Endothelial cell of umbilical vein (primary cell): ENCODE results near the gene FAM171A2. TPM values are rescaled to one million over a fixed set of nuclear protein-coding genes. Genes with fewer than 3 reads are reported as not detected.

ENCODE experiments used
- BruUV-seq: library from RNA; stranded (reverse); fragments of 400-500 nt; replicated peaks from 2 replicates; lab custom pipeline; 2021; lab: Mats Ljungman, UMichigan
- CTCF ChIA-PET: fragments of 300-600, 350-600 bp; sonication (Branson Sonifier 250); formaldehyde crosslinking; loops from one replicate; lab custom pipeline; 2021; ENCODE audit warnings: antibody characterized with exemption, inconsistent platforms; lab: Charles Lee
- POLR2A ChIA-PET: fragments of 300-600, 350-600 bp; sonication (Branson Sonifier 250); formaldehyde crosslinking; loops from one replicate; lab custom pipeline; 2021; ENCODE audit warnings: antibody characterized with exemption, inconsistent platforms; lab: Charles Lee
- DNase-seq: peaks from one replicate; pipeline ENCODE4 v3.0.0-alpha.2; 2011; ENCODE audit warnings: low read depth, low spot score
- FAIRE-seq: peaks from 2 replicates; lab custom pipeline; 2011; peaks lifted over from hg19 to GRCh38; lab: Jason Lieb, UNC
- H2AFZ ChIP-seq: 2 replicates; pipeline ENCODE4 v1.6.0; 2012; ENCODE audit warnings: low read depth, low read length, control low read depth, inconsistent platforms
- H3K27ac ChIP-seq: 2 replicates; pipeline ENCODE4 v1.5.1; 2011; ENCODE audit warnings: low read depth, mild to moderate bottlenecking, control low read depth, low read length, moderate library complexity; ENCODE audit not compliant: insufficient read depth
- H3K27me3 ChIP-seq, 2 experiments: 2 replicates each; pipeline versions ENCODE4 v1.6.0 to v1.6.1; 2011; ENCODE audit warnings: low read length in 2 of 2, mixed read lengths in 1 of 2; ENCODE audit not compliant: control insufficient read depth in 2 of 2, insufficient read depth in 2 of 2
- H3K36me3 ChIP-seq, 2 experiments: 2 replicates in 1 of 2; 3 replicates in 1 of 2; pipeline ENCODE4 v1.5.1; 2011; ENCODE audit warnings: low read length in 2 of 2, mild to moderate bottlenecking in 1 of 2, moderate library complexity in 1 of 2; ENCODE audit not compliant: control insufficient read depth in 2 of 2, insufficient read depth in 2 of 2; ENCODE audit errors: extremely low read depth in 1 of 2
- H3K4me1 ChIP-seq: 3 replicates; pipeline ENCODE4 v1.5.1; 2011; ENCODE audit warnings: mild to moderate bottlenecking, low read length; ENCODE audit not compliant: control insufficient read depth, insufficient read depth; ENCODE audit errors: extremely low read depth
- H3K4me2 ChIP-seq: 2 replicates; pipeline ENCODE4 v1.6.1; 2011; ENCODE audit warnings: low read length, control low read depth, mixed read lengths; ENCODE audit not compliant: insufficient read depth
- H3K4me3 ChIP-seq, 3 experiments: fragments of 200-600 bp in 1 of 3; sonication (generic), shearing (Covaris generic) in 1 of 3; replicated peaks in 1 of 3; 2 replicates each; pipeline ENCODE4 v1.5.1; 2011 to 2016; ENCODE audit warnings: control low read depth in 3 of 3, low read length in 3 of 3, mild to moderate bottlenecking in 2 of 3, inconsistent platforms in 1 of 3, low read depth in 1 of 3, moderate library complexity in 1 of 3; ENCODE audit not compliant: insufficient read depth in 1 of 3
- H3K79me2 ChIP-seq: 2 replicates; pipeline ENCODE4 v1.6.0; 2012; ENCODE audit warnings: low read length, inconsistent platforms; ENCODE audit not compliant: control insufficient read depth, insufficient read depth
- H3K9ac ChIP-seq: replicated peaks from 2 replicates; pipeline ENCODE3; 2011; ENCODE audit warnings: low read length, control low read depth; ENCODE audit not compliant: insufficient read depth; ENCODE audit errors: extremely low read depth
- H3K9me1 ChIP-seq: replicated peaks from 3 replicates; pipeline ENCODE4 v1.6.0; 2011; ENCODE audit warnings: mild to moderate bottlenecking, low read length; ENCODE audit not compliant: control insufficient read depth, insufficient read depth; ENCODE audit errors: extremely low read depth
- H3K9me3 ChIP-seq: replicated peaks from 2 replicates; pipeline ENCODE4 v1.5.1; 2012; ENCODE audit warnings: low read length, inconsistent platforms; ENCODE audit not compliant: control insufficient read depth, insufficient read depth
- H4K20me1 ChIP-seq: replicated peaks from 2 replicates; pipeline ENCODE3; 2011; ENCODE audit warnings: mild to moderate bottlenecking, low read length; ENCODE audit not compliant: control insufficient read depth, insufficient read depth; ENCODE audit errors: extremely low read depth
- CTCF ChIP-seq, 2 donors: IDR thresholded peaks; 1 replicate in 1 of 2; 2 replicates in 1 of 2; pipeline ENCODE4 v1.5.1; 2011; ENCODE audit warnings: low read length in 2 of 2, mild to moderate bottlenecking in 2 of 2, moderate library complexity in 2 of 2, control low read depth in 1 of 2, inconsistent platforms in 1 of 2, low read depth in 1 of 2; ENCODE audit not compliant: insufficient read depth in 1 of 2; ENCODE audit errors: extremely low read depth in 1 of 2
- EZH2 ChIP-seq: IDR thresholded peaks from 2 replicates; pipeline ENCODE4 v1.6.1; 2012; ENCODE audit warnings: borderline replicate concordance, low read depth, mild to moderate bottlenecking, moderate library complexity, low read length, inconsistent platforms; ENCODE audit not compliant: severe bottlenecking
- FOS ChIP-seq: IDR thresholded peaks from 2 replicates; pipeline ENCODE4 v1.6.1; 2011; ENCODE audit warnings: mild to moderate bottlenecking, low read length, moderate library complexity, borderline replicate concordance; ENCODE audit not compliant: insufficient read depth
- GATA2 ChIP-seq: IDR thresholded peaks from 2 replicates; pipeline ENCODE4 v1.7.0; 2011; ENCODE audit warnings: low read depth, mild to moderate bottlenecking, moderate library complexity, mixed read lengths, low read length; ENCODE audit not compliant: insufficient read length, insufficient read depth
- JUN ChIP-seq: IDR thresholded peaks from 2 replicates; pipeline ENCODE4 v1.6.1; 2011; ENCODE audit warnings: borderline replicate concordance, low read depth; ENCODE audit not compliant: insufficient read length, insufficient read depth
- MAX ChIP-seq: IDR thresholded peaks from 2 replicates; pipeline ENCODE4 v1.6.1; 2011; ENCODE audit not compliant: insufficient read depth, insufficient read length
- MYC ChIP-seq: IDR thresholded peaks from one replicate; pipeline ENCODE4 v1.6.1; 2011; ENCODE audit warnings: mild to moderate bottlenecking, low read depth, low read length
- POLR2A ChIP-seq: IDR thresholded peaks from 2 replicates; pipeline ENCODE4 v1.6.1; 2012; ENCODE audit warnings: low read depth, mild to moderate bottlenecking, control low read depth, low read length
- POLR2AphosphoS5 ChIP-seq: IDR thresholded peaks from 2 replicates; pipeline ENCODE4 v1.6.1; 2012; ENCODE audit warnings: low read depth, mild to moderate bottlenecking, control low read depth, low read length, moderate library complexity; ENCODE audit not compliant: insufficient read depth
- dilution Hi-C: fragments of 300-500 bp; cut with MboI; formaldehyde crosslinking; loops from one replicate; pipeline ENCODE4 v1.15.0; 2019; ENCODE audit warnings: low sequenced_read_pairs; ENCODE audit not compliant: extremely low pct_ligation_motif_present
- intact Hi-C: fragments of 100-400 bp; cut with micrococcal nuclease; formaldehyde crosslinking; loops from one replicate; pipeline ENCODE4 v1.10.0; 2022
- polyA plus RNA-seq, 4 experiments: library from polyadenylated mRNA; depleted of rRNA in 3 of 4; stranded (reverse) in 3 of 4; unstranded in 1 of 4; fragments of >200 nt; gene quantifications; 2 replicates each; pipeline versions ENCODE4 v1.2.1 to v1.2.3, GENCODE V29; 2011 to 2012; ENCODE audit warnings: missing spikeins in 1 of 4
- total RNA-seq: library from RNA; stranded (reverse); gene quantifications from 2 replicates; pipeline ENCODE4 v1.2.3, GENCODE V29; 2021

The FAM171A2 gene
- total and polyA plus RNA-seq, 2 donors (not counting 3 experiments of a cell fraction or from before 2014, with no cell fraction given) = 11.3 to 13.4 TPM

GRCh38 chr17:44381810-44382305 lies 18.2 kb upstream of the FAM171A2 start:
- Histone ChIP-seq H3K9me3 (no peaks in the 10 kb centered on the region), H3K79me2 (no peaks in the 10 kb centered on the region), H3K27me3 (peaks cover 13% of the 10 kb centered on the region in 2 experiments), H4K20me1 (no peaks in the 10 kb centered on the region), H3K4me2 (no peak overlapping the region), H3K9ac (no peak overlapping the region), H3K9me1 (no peaks in the 10 kb centered on the region), H3K4me3 (no peak overlapping the region), H3K27ac (no peak overlapping the region), H3K4me1 (peaks cover 8% of the 10 kb centered on the region), H3K36me3 (no peaks in the 10 kb centered on the region), H2AFZ (no peak overlapping the region)
- no peak for FAIRE-seq
- BruUV-seq = no TSS peak
- TF ChIP-seq CTCF (IDR thresholded peaks at IDR 0.05; ENCODE audit: extremely low read depth in 1 of 2, insufficient read depth in 1 of 2, low read depth in 1 of 2, low read length in 2 of 2) (no peak), MAX (no peak), POLR2A (no peak), POLR2AphosphoS5 (no peak), GATA2 (no peak), FOS (no peak), MYC (no peak), JUN (no peak), EZH2 (no peak)
- intact Hi-C loops (no loop called here), dilution Hi-C loops (no loop called here)
- ChIA-PET POLR2A (no interaction called here), CTCF (interaction anchor here (0.9 to 1.2 kb wide), 2 partner anchors 15 to 142 kb away, joined by 3 to 4 read pairs; no protein-coding TSS in a partner anchor)
- DNase-seq = no peak
